Measurements from ENCODE around the gene PHLDB2.
A peak's percentile ranks its signal among the peaks of the same experiment; 100 is the strongest.

The PHLDB2 gene

GRCh38 chr3:111989061-111989678, 130.1 kb downstream of the PHLDB2 start:
- peaks cover 16% of the 10 kb centered on the region for H3K36me3 Mint-ChIP-seq
- H3K27me3 Mint-ChIP-seq: no peaks in the 10 kb centered on the region
- H3K4me1 Mint-ChIP-seq (ENCODE audit: low read depth): peaks cover 50% of the 10 kb centered on the region
- peak overlapping the region; percentile 7 for H3K4me3 Mint-ChIP-seq
- no peaks in the 10 kb centered on the region for H3K9me3 Mint-ChIP-seq (ENCODE audit: low read depth)
- H3K27ac Mint-ChIP-seq: peak overlapping the region; percentile 51

DNA sequence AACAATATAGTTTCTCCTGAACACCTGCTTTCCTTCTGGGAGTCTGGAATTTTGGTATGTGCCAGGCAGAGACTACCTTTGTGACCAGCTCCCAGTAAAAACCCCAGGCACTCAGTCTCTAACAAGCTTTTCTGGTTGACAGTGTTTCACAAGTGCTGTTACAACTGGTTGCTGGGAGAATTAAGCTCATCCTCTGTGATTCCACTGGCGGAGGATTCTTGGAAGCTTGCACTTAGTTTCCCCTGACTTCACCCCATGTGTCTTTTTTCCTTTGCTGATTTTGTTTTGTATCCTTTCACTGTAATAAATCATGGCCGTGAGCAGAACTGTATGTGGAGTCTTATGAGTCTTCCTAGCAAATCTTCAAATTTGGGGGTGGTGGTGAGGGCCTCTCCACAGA, 134.0 kb downstream of the PHLDB2 start:
- Mint-ChIP-seq H3K27me3 (no peaks in the 10 kb centered on the region), H3K4me1 (ENCODE audit: low read depth) (peaks cover 16% of the 10 kb centered on the region), H3K4me3 (no peak overlapping the region), H3K27ac (peak overlapping the region; percentile 13), H3K36me3 (peaks cover 13% of the 10 kb centered on the region), H3K9me3 (ENCODE audit: low read depth) (no peaks in the 10 kb centered on the region)

- peaks cover 49% of the 10 kb centered on the region for H3K4me1 Mint-ChIP-seq (ENCODE audit: low read depth)
- no peaks in the 10 kb centered on the region for H3K27me3 Mint-ChIP-seq
- H3K36me3 Mint-ChIP-seq: no peaks in the 10 kb centered on the region
- no peak within 1 kb of the TSS for H3K27ac Mint-ChIP-seq
- no peaks in the 10 kb centered on the region for H3K9me3 Mint-ChIP-seq (ENCODE audit: low read depth)
- H3K4me3 Mint-ChIP-seq: peak within 1 kb of the TSS; percentile 82
These were observed 139.8 kb downstream of the PHLDB2 start, which contains the start of gene TAGLN3 for GRCh38 chr3:111998636-111999483. TAGLN3 (plus strand) TSS chr3:111998922; CDS start chr3:111999423, 501 bp downstream.

- Mint-ChIP-seq H3K27ac (no peak overlapping the region), H3K27me3 (no peaks in the 10 kb centered on the region), H3K4me1 (ENCODE audit: low read depth) (peaks cover 57% of the 10 kb centered on the region), H3K4me3 (peak overlapping the region; percentile 82), H3K9me3 (ENCODE audit: low read depth) (no peaks in the 10 kb centered on the region), H3K36me3 (no peaks in the 10 kb centered on the region)
These were observed 140.6 kb downstream of the PHLDB2 start for GRCh38 chr3:111999484-112000324.

GRCh38 chr3:112000367-112000771, 141.3 kb downstream of the PHLDB2 start:
- Mint-ChIP-seq H3K4me3 (no peak overlapping the region), H3K27me3 (no peaks in the 10 kb centered on the region), H3K27ac (no peak overlapping the region), H3K36me3 (no peaks in the 10 kb centered on the region), H3K9me3 (ENCODE audit: low read depth) (no peaks in the 10 kb centered on the region), H3K4me1 (ENCODE audit: low read depth) (peaks cover 64% of the 10 kb centered on the region)

DNA sequence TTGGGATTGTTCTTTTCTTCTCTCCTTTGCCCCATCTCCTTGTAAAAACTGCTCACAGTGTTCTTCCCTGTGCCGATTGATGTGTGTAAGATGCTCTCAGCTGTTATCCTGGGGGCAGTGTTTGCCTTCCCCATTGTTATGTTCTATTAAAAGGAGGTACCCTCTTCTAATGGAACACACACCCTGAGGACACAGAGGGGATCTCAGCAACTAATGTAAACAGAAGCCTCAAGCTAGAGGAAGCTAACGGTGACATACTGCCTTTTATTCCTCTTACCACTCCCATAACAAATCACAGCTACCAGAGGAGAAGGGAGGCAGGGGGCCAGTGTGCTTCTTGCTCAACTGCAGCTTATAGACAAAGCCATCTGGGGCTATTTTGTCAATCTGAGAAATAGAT, 141.9 kb downstream of the PHLDB2 start:
- no peaks in the 10 kb centered on the region for H3K27me3 Mint-ChIP-seq
- H3K4me1 Mint-ChIP-seq (ENCODE audit: low read depth): peaks cover 65% of the 10 kb centered on the region
- H3K9me3 Mint-ChIP-seq (ENCODE audit: low read depth): no peaks in the 10 kb centered on the region
- peak overlapping the region; percentile 9 for H3K4me3 Mint-ChIP-seq
- no peak overlapping the region for H3K27ac Mint-ChIP-seq
- H3K36me3 Mint-ChIP-seq: no peaks in the 10 kb centered on the region

GRCh38 chr3:112001526-112001925, 142.5 kb downstream of the PHLDB2 start:
- Mint-ChIP-seq H3K36me3 (no peaks in the 10 kb centered on the region), H3K4me3 (peak overlapping the region; percentile 67), H3K9me3 (ENCODE audit: low read depth) (no peaks in the 10 kb centered on the region), H3K27ac (peak overlapping the region; percentile 92), H3K4me1 (ENCODE audit: low read depth) (peaks cover 65% of the 10 kb centered on the region), H3K27me3 (no peaks in the 10 kb centered on the region)

- peak overlapping the region; percentile 92 for H3K27ac Mint-ChIP-seq
- no peaks in the 10 kb centered on the region for H3K36me3 Mint-ChIP-seq
- H3K4me1 Mint-ChIP-seq (ENCODE audit: low read depth): peaks cover 65% of the 10 kb centered on the region
- no peaks in the 10 kb centered on the region for H3K27me3 Mint-ChIP-seq
- H3K9me3 Mint-ChIP-seq (ENCODE audit: low read depth): no peaks in the 10 kb centered on the region
- peak overlapping the region; percentile 67 for H3K4me3 Mint-ChIP-seq
These were observed 143.3 kb downstream of the PHLDB2 start for GRCh38 chr3:112002096-112002971.

DNA sequence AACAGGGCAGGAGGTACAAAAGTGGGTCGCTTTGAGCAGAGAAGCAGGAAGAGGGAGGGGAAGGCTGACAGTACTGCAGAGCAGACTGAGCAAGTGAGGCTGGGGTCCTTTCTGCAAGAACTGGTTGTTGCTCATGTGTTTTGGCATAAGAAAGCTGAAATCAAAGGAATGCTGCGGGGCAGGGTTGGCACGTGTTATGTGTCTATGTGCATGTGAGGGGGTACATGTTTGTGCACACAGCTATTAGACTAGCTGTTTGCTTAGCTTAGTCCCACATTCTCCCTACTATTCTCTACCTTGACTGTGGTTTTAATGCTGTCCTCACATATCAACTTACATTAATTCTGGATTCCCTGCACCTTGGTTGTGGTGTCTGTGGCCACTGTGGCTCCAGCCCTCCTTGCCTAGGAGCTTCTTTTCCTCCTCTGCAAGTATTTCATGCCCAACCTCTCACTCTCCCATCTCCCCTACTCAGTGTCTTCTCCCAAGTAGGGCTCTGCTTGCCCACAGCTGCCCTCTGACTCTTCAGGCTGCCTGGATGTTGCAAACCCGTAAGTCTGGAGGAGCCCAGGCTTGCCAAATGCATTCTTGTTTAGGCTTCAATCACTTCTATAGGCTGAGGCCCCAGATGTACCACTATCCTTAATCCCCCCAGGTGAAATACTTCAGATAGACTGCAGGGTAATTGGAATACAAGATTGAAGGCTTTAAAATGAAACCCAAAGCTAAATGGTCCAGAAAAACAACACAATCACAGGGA, 144.4 kb downstream of the PHLDB2 start:
- Mint-ChIP-seq H3K27me3 (no peaks in the 10 kb centered on the region), H3K36me3 (no peaks in the 10 kb centered on the region), H3K27ac (peak overlapping the region; percentile 92), H3K4me1 (ENCODE audit: low read depth) (peaks cover 63% of the 10 kb centered on the region), H3K9me3 (ENCODE audit: low read depth) (no peaks in the 10 kb centered on the region), H3K4me3 (peak overlapping the region; percentile 67)

- H3K4me3 Mint-ChIP-seq: peak overlapping the region; percentile 15
- peak overlapping the region; percentile 92 for H3K27ac Mint-ChIP-seq
- H3K4me1 Mint-ChIP-seq (ENCODE audit: low read depth): peaks cover 57% of the 10 kb centered on the region
- no peaks in the 10 kb centered on the region for H3K27me3 Mint-ChIP-seq
- H3K9me3 Mint-ChIP-seq (ENCODE audit: low read depth): no peaks in the 10 kb centered on the region
- H3K36me3 Mint-ChIP-seq: no peaks in the 10 kb centered on the region
These were observed 145.1 kb downstream of the PHLDB2 start for GRCh38 chr3:112004187-112004586.

DNA sequence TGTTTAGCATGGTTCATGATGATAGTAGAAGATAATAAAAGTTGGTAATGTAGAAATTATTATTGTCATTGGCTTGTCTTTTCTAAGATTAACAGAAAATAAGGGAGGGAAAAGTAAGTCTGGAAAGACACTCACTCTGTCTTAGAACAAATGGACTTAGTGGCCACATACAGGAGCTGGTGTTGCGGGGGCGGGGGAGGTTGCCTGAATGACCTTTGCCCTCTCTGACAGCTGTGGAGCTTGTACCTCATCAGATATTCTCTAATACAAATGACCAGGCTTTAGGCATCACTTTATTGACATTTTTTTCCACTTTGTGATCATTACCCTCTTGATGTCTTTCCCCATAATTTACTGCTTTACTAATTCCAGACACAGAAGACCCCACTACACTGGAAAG, 145.6 kb downstream of the PHLDB2 start:
- no peaks in the 10 kb centered on the region for H3K27me3 Mint-ChIP-seq

DNA sequence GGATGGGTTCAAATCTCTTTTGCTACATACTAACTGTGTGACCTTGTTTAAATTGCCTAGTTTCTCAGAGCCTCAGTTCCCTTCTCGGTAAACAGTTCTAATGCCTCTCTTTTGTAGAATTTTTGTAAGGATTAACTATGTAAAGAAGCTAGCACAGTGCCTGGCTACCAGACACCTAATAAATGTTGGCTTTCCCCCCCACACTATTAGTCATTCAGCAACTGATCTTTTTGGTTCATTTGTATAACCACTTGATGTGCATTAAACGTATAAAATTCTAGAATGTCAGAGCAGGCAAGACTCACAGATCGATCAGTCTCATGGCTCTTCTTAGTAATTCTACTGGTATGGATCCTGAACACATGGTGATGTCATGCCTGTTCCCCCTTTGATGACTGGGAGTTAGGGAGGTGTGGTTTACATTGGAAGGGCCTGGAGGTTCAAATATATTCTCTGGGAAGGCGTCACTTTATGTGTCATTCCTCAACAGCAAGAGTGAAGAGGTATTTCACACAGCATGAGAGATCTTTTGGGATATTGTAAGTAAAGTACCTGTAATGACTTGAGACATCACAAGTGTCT, 146.1 kb downstream of the PHLDB2 start:
- no peaks in the 10 kb centered on the region for H3K36me3 Mint-ChIP-seq
- H3K27me3 Mint-ChIP-seq: no peaks in the 10 kb centered on the region
- peak overlapping the region; percentile 12 for H3K27ac Mint-ChIP-seq
- H3K4me3 Mint-ChIP-seq: no peak overlapping the region
- peaks cover 52% of the 10 kb centered on the region for H3K4me1 Mint-ChIP-seq (ENCODE audit: low read depth)
- H3K9me3 Mint-ChIP-seq (ENCODE audit: low read depth): no peaks in the 10 kb centered on the region

More for the DNA sequence above, 145.6 kb downstream of the PHLDB2 start:
- Mint-ChIP-seq H3K36me3 (no peaks in the 10 kb centered on the region), H3K4me3 (peak overlapping the region; percentile 15), H3K9me3 (ENCODE audit: low read depth) (no peaks in the 10 kb centered on the region), H3K4me1 (ENCODE audit: low read depth) (peaks cover 55% of the 10 kb centered on the region), H3K27ac (peak overlapping the region; percentile 92)

DNA sequence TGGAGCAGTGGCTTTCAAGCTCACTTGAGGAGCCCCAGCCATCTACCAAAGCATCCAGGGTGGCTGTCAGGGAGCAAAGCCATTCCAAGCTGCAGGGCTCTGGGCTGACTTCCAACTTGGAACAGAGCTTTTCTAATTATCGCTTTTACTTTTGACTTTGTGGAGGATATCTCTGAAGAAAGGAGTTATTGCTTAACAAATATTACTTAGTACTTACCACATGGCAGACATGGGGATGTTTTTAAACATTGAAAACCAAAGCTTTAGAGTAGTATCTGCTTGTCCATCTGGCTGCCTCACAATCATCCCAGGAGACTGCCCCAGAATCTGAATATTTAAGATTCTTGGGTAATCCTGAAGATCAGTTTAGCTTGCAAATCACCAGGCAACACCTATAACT, 148.6 kb downstream of the PHLDB2 start:
- Mint-ChIP-seq H3K27ac (no peak overlapping the region), H3K4me3 (no peak overlapping the region), H3K4me1 (ENCODE audit: low read depth) (peaks cover 29% of the 10 kb centered on the region), H3K27me3 (no peaks in the 10 kb centered on the region), H3K9me3 (ENCODE audit: low read depth) (no peaks in the 10 kb centered on the region), H3K36me3 (no peaks in the 10 kb centered on the region)

Measured in activated naive CD8-positive, alpha-beta T cell (primary cell).